Stimulated activated CD4-positive, alpha-beta T cell treated with anti-CD3 and anti-CD28 coated beads, Interleukin-4, amount 100 ng/mL, for 4 hours (primary cell): ENCODE results near the gene WIZ.

Experiments
- DNase-seq, 2 experiments: peaks; one replicate each; pipeline ENCODE4 v3.0.0-alpha.2; 2020

Gene WIZ

GRCh38 chr19:15444505-15445226 is 5.1 kb downstream of the WIZ start:
- DNase-seq, result no peak

GRCh38 chr19:15443838-15444237 is 5.9 kb downstream of the WIZ start:
- no peak for DNase-seq

GRCh38 chr19:15443325-15443724 is 6.4 kb downstream of the WIZ start:
- no peak for DNase-seq

GRCh38 chr19:15442142-15442920 is 7.4 kb downstream of the WIZ start:
- DNase-seq, result no peak

GRCh38 chr19:15441317-15441716 is 8.4 kb downstream of the WIZ start:
- no peak for DNase-seq

- no peak for DNase-seq
These were observed 9.7 kb downstream of the WIZ start for GRCh38 chr19:15439821-15440641.

- DNase-seq, result no peak
These were observed 10.5 kb downstream of the WIZ start for GRCh38 chr19:15439078-15439799.

GRCh38 chr19:15438577-15438976 is 11.2 kb downstream of the WIZ start:
- DNase-seq, result no peak

- no peak for DNase-seq
These were observed 11.6 kb downstream of the WIZ start for GRCh38 chr19:15438124-15438496.

GRCh38 chr19:15437355-15438123 is 12.2 kb downstream of the WIZ start:
- DNase-seq, result no peak

- no peak for DNase-seq
These were observed 13.0 kb downstream of the WIZ start for GRCh38 chr19:15436826-15437110.

GRCh38 chr19:15436012-15436825 is 13.5 kb downstream of the WIZ start:
- DNase-seq, result no peak

GRCh38 chr19:15433519-15434069 is 16.2 kb downstream of the WIZ start:
- DNase-seq, result no peak

- peak; percentile 91 to 94 for DNase-seq
These were observed 16.9 kb downstream of the WIZ start for GRCh38 chr19:15432629-15433518.

GRCh38 chr19:15432018-15432494 is 17.7 kb downstream of the WIZ start:
- DNase-seq, result peak in 1 of 2 experiments; percentile 40

- DNase-seq, result no peak
These were observed 18.2 kb downstream of the WIZ start for GRCh38 chr19:15431396-15432017.

GRCh38 chr19:15430526-15431120 is 19.1 kb downstream of the WIZ start:
- DNase-seq, result no peak

GRCh38 chr19:15429825-15430467 is 19.8 kb downstream of the WIZ start:
- no peak for DNase-seq
